HL-60 (cell line): Measurements from ENCODE around the gene FGD5.

Experiments
- DNase-seq, 2 experiments: peaks; one replicate each; pipeline ENCODE4 v3.0.0-alpha.2; 2010 to 2020; ENCODE audit warnings: low read depth in 1 of 2, low spot score in 1 of 2
- H3K27ac ChIP-seq: fragments of 250-450 bp; sonication (Bioruptor Pico); replicated peaks from 2 replicates; pipeline ENCODE4 v1.5.1; 2020; ENCODE audit warnings: mild to moderate bottlenecking, moderate library complexity
- H3K27me3 ChIP-seq: fragments of 250-450 bp; sonication (Bioruptor Pico); 2 replicates; pipeline ENCODE4 v1.5.1; 2021; ENCODE audit warnings: mild to moderate bottlenecking, moderate library complexity; ENCODE audit not compliant: insufficient read depth, poor library complexity, severe bottlenecking
- H3K4me3 ChIP-seq: replicated peaks from 2 replicates; pipeline ENCODE4 v1.5.1; 2011; ENCODE audit warnings: mild to moderate bottlenecking, control low read depth, low read length; ENCODE audit not compliant: insufficient read depth
- CTCF ChIP-seq: IDR thresholded peaks from one replicate; pipeline ENCODE4 v1.5.1; 2011; ENCODE audit warnings: low read length, control low read depth, inconsistent platforms; ENCODE audit not compliant: insufficient read depth
- GABPA ChIP-seq: IDR thresholded peaks from 2 replicates; pipeline ENCODE4 v1.6.1; 2012; ENCODE audit warnings: low read depth
- POLR2AphosphoS5 ChIP-seq: IDR thresholded peaks from 2 replicates; pipeline ENCODE4 v1.6.1; 2012; ENCODE audit warnings: low read depth
- SPI1 ChIP-seq: IDR thresholded peaks from 2 replicates; pipeline ENCODE4 v1.6.1; 2012; ENCODE audit warnings: low read depth, mild to moderate bottlenecking, borderline replicate concordance
- TF ChIP-seq, protein P1 (sequence below): IDR thresholded peaks from 2 replicates; pipeline ENCODE4 v1.6.1; 2012; ENCODE audit warnings: low read depth; ENCODE audit not compliant: insufficient replicate concordance

FGD5 gene

GRCh38 chr3:14957153-14957552 lies 138.4 kb downstream of the FGD5 start:
- Histone ChIP-seq H3K4me3 (no peak overlapping the region), H3K27me3 (no peaks in the 10 kb centered on the region), H3K27ac (no peak overlapping the region)
- no peak for DNase-seq
- TF ChIP-seq, protein P1, sequence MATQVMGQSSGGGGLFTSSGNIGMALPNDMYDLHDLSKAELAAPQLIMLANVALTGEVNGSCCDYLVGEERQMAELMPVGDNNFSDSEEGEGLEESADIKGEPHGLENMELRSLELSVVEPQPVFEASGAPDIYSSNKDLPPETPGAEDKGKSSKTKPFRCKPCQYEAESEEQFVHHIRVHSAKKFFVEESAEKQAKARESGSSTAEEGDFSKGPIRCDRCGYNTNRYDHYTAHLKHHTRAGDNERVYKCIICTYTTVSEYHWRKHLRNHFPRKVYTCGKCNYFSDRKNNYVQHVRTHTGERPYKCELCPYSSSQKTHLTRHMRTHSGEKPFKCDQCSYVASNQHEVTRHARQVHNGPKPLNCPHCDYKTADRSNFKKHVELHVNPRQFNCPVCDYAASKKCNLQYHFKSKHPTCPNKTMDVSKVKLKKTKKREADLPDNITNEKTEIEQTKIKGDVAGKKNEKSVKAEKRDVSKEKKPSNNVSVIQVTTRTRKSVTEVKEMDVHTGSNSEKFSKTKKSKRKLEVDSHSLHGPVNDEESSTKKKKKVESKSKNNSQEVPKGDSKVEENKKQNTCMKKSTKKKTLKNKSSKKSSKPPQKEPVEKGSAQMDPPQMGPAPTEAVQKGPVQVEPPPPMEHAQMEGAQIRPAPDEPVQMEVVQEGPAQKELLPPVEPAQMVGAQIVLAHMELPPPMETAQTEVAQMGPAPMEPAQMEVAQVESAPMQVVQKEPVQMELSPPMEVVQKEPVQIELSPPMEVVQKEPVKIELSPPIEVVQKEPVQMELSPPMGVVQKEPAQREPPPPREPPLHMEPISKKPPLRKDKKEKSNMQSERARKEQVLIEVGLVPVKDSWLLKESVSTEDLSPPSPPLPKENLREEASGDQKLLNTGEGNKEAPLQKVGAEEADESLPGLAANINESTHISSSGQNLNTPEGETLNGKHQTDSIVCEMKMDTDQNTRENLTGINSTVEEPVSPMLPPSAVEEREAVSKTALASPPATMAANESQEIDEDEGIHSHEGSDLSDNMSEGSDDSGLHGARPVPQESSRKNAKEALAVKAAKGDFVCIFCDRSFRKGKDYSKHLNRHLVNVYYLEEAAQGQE, result no peak
- TF ChIP-seq GABPA, result no peak
- no peak for TF ChIP-seq POLR2AphosphoS5
- no peak for TF ChIP-seq SPI1
- TF ChIP-seq CTCF, result no peak

DNA sequence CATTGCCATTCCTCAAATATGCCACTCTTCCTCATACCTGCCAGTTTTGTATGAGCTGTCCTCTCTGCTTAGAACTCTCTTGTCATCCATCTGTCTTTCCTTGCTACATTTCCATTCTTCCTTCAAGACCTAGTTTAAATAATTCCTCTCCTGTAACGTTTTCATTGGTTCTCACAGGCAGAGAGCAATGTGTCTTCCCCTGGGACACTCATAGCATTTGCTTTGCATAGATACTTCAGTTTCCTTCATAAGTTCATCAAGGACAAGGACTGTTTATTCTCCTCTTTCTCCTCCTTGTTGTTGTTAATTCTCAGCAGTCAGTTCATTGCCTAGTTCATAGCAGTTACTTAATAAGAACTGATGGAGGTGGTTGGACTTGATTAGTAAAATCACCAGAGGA lies 139.2 kb downstream of the FGD5 start:
- no peak for TF ChIP-seq CTCF
- no peak for TF ChIP-seq SPI1
- no peak for TF ChIP-seq GABPA
- TF ChIP-seq POLR2AphosphoS5, result no peak
- TF ChIP-seq, protein P1, result no peak
- DNase-seq, result no peak
- H3K27ac ChIP-seq, result no peak overlapping the region
- H3K27me3 ChIP-seq, result no peaks in the 10 kb centered on the region
- no peak overlapping the region for H3K4me3 ChIP-seq

- no peak overlapping the region for H3K4me3 ChIP-seq
- no peaks in the 10 kb centered on the region for H3K27me3 ChIP-seq
- no peak overlapping the region for H3K27ac ChIP-seq
- TF ChIP-seq GABPA, result no peak
- no peak for TF ChIP-seq CTCF
- no peak for TF ChIP-seq SPI1
- TF ChIP-seq, protein P1, result no peak
- TF ChIP-seq POLR2AphosphoS5, result no peak
- DNase-seq, result no peak
Observed at GRCh38 chr3:14959359-14959943, 140.7 kb downstream of the FGD5 start.
